ENCODE measurements around the gene FAM53A.

- no peak for TF ChIP-seq CTCF (IDR thresholded peaks at IDR 0.05)
- TF ChIP-seq POLR2A (IDR thresholded peaks at IDR 0.05): no peak
These were observed 815 bp downstream of the FAM53A start for GRCh38 chr4:1683261-1683735.
